CD4-positive, alpha-beta T cell (primary cell): ENCODE measurements around the gene ESR2. TPM values are rescaled to one million over a fixed set of nuclear protein-coding genes. Genes with fewer than 3 reads are reported as not detected.

Experiments used
- ATAC-seq: fragments of 200-7000 bp; cut with Tn5 transposase; one replicate; pipeline ENCODE4 v1.10.0; 2022; ENCODE audit warnings: mild to moderate bottlenecking; ENCODE audit not compliant: poor library complexity
- CTCF ChIA-PET: fragments of 350-600 bp; sonication (Branson Sonifier 250); formaldehyde crosslinking; loops from one replicate; lab custom pipeline; 2021; ENCODE audit warnings: antibody characterized with exemption, inconsistent platforms; lab: Charles Lee
- POLR2A ChIA-PET: fragments of 350-600 bp; sonication (Branson Sonifier 250); formaldehyde crosslinking; loops from one replicate; lab custom pipeline; 2021; ENCODE audit warnings: antibody characterized with exemption, inconsistent platforms; lab: Charles Lee
- DNase-seq, 14 experiments: peaks; one replicate each; pipeline ENCODE4 v3.0.0-alpha.2; 2013 to 2020; ENCODE audit warnings: mixed read lengths in 2 of 14
- H3K27ac ChIP-seq, 2 donors: one replicate each; pipeline versions ENCODE4 v1.5.1 to v1.7.0; 2013; ENCODE audit warnings: low read length in 2 of 2, low read depth in 1 of 2, mild to moderate bottlenecking in 1 of 2
- H3K27me3 ChIP-seq, 2 experiments: 1 replicate in 1 of 2; 2 replicates in 1 of 2; pipeline versions ENCODE4 v1.6.1 to v1.7.0; 2013; ENCODE audit warnings: low read length in 2 of 2, control low read depth in 1 of 2, mild to moderate bottlenecking in 1 of 2, moderate library complexity in 1 of 2; ENCODE audit not compliant: insufficient read depth in 2 of 2, control insufficient read depth in 1 of 2
- H3K36me3 ChIP-seq: one replicate; pipeline ENCODE4 v1.6.1; 2013; ENCODE audit warnings: low read length, control low read depth; ENCODE audit not compliant: insufficient read depth
- H3K4me1 ChIP-seq: one replicate; pipeline ENCODE4 v1.6.1; 2013; ENCODE audit warnings: low read length, control low read depth; ENCODE audit not compliant: insufficient read depth
- H3K4me3 ChIP-seq: one replicate; pipeline ENCODE4 v1.5.1; 2013; ENCODE audit warnings: mild to moderate bottlenecking, low read length, moderate library complexity
- H3K9me3 ChIP-seq, 2 experiments: 1 replicate in 1 of 2; 2 replicates in 1 of 2; pipeline versions ENCODE4 v1.6.1 to v1.7.0; 2013; ENCODE audit warnings: low read length in 2 of 2, mild to moderate bottlenecking in 2 of 2, control low read depth in 1 of 2, moderate library complexity in 1 of 2; ENCODE audit not compliant: control insufficient read depth in 1 of 2, insufficient read depth in 1 of 2
- H3K27ac Mint-ChIP-seq: one replicate; pipeline ENCODE4 v1.8.0; 2020; ENCODE audit warnings: mixed read lengths
- H3K27me3 Mint-ChIP-seq: one replicate; pipeline ENCODE4 v1.8.0; 2021; ENCODE audit warnings: mixed read lengths
- H3K36me3 Mint-ChIP-seq: one replicate; pipeline ENCODE4 v1.8.0; 2021; ENCODE audit warnings: low read depth, mixed read lengths
- H3K4me1 Mint-ChIP-seq: one replicate; pipeline ENCODE4 v1.8.0; 2021; ENCODE audit warnings: low read depth, mixed read lengths
- H3K4me3 Mint-ChIP-seq: one replicate; pipeline ENCODE4 v1.8.0; 2020; ENCODE audit warnings: mild to moderate bottlenecking, mixed read lengths
- H3K9me3 Mint-ChIP-seq: one replicate; pipeline ENCODE4 v1.8.0; 2020; ENCODE audit warnings: mixed read lengths
- CTCF ChIP-seq: fragments of 200-600 bp; IDR thresholded peaks from one replicate; pipeline ENCODE4 v1.8.0; 2022; ENCODE audit warnings: antibody characterized with exemption, mild to moderate bottlenecking
- intact Hi-C, 2 experiments: fragments of 100-400 bp; cut with DNase I in 1 of 2; cut with micrococcal nuclease in 1 of 2; formaldehyde crosslinking; loops; one replicate each; pipeline versions ENCODE4 v1.15.1 to v1.9.0; 2023 to 2025; cut with DNase I, micrococcal nuclease
- total RNA-seq, 174 experiments: library from RNA in 2 of 174; stranded (reverse) in 2 of 174; gene quantifications; one replicate each; pipeline ENCODE4 v1.2.3 and lab custom pipeline; 2021 to 2026

ESR2 gene
- total RNA-seq, 2 experiments from 2014 or later: 0.08 TPM; not detected in 1

DNA sequence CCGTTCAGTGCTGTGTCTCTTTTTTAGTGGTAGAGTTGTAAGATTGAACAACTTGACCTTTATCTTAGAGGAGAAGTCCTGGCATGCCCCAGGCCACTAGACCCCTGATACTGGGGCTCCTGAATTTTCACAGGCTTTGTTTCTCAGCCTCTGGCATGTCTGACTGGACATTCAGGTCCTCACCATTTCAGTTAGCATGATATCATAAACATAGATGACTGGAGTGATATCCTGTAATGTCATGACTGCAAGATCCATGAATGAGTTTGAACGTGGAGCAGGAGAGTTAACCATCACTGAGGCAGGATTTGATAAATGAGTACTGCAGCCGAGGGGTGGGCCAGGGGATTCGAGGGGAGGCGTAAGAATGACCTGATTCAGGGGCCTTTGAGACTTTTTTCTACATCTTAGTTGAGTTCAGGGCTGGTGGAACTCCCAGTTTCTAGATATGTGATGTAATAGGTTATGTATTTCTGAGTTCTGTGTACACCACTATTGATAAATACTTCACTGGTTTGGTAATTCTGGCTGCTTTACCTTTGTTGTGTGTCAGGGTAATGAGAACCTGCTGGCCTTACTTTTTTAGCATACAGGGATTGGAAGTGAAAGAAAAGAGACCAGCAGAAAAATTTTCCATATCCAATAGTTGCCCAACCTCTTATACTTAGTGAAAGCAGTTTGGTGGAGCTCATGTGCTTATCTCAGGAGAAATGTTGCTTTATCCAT lies 224.4 kb downstream of the ESR2 start:
- no peak overlapping the region for H3K27ac ChIP-seq
- intact Hi-C loops: no loop called here
- H3K4me1 Mint-ChIP-seq: no peaks in the 10 kb centered on the region
- no peak for ATAC-seq
- no peak for TF ChIP-seq CTCF
- no peak overlapping the region for H3K4me3 ChIP-seq
- H3K9me3 ChIP-seq: no peaks in the 10 kb centered on the region
- POLR2A ChIA-PET: no interaction called here
- no peak overlapping the region for H3K27ac Mint-ChIP-seq
- H3K27me3 Mint-ChIP-seq: no peaks in the 10 kb centered on the region
- peaks cover 90% of the 10 kb centered on the region for H3K36me3 ChIP-seq
- no peaks in the 10 kb centered on the region for H3K4me1 ChIP-seq
- H3K36me3 Mint-ChIP-seq: peaks cover 95% of the 10 kb centered on the region
- CTCF ChIA-PET: interaction anchor here (0.6 kb wide), 1 partner anchor 1013 kb away, joined by 3 read pairs; no protein-coding TSS in a partner anchor
- H3K4me3 Mint-ChIP-seq: no peak overlapping the region
- no peaks in the 10 kb centered on the region for H3K9me3 Mint-ChIP-seq
- no peaks in the 10 kb centered on the region for H3K27me3 ChIP-seq
- no peak for DNase-seq

DNA sequence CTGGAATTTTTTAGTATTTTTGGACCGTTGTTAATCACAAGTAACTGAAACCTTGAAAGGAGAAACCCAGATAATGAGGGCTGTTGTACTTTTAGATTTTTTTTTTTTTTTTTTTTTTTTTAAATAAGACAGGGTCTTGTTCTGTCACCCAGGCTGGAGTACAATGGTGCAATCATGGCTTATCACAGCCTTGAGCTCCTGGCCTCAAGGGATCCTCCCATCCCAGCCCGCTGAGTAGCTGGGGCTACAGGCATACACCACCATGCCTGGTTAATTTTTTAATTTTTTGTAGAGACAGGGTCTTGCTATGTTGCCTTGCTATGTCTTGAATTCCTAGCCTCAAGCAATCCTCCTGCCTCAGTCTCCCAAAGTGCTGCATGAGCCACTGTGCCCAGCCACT lies 229.7 kb downstream of the ESR2 start:
- ChIA-PET POLR2A (no interaction called here), CTCF (no interaction called here)
- H3K9me3 Mint-ChIP-seq: no peaks in the 10 kb centered on the region
- H3K27me3 ChIP-seq: no peaks in the 10 kb centered on the region
- H3K36me3 ChIP-seq: peaks cover 68% of the 10 kb centered on the region
- no peaks in the 10 kb centered on the region for H3K27me3 Mint-ChIP-seq
- no peak for TF ChIP-seq CTCF
- H3K4me3 ChIP-seq: no peak overlapping the region
- H3K36me3 Mint-ChIP-seq: peaks cover 77% of the 10 kb centered on the region
- H3K27ac Mint-ChIP-seq: no peak overlapping the region
- ATAC-seq: no peak
- no peak for DNase-seq
- H3K27ac ChIP-seq: no peak overlapping the region
- no peaks in the 10 kb centered on the region for H3K4me1 ChIP-seq
- no peaks in the 10 kb centered on the region for H3K9me3 ChIP-seq
- no peaks in the 10 kb centered on the region for H3K4me1 Mint-ChIP-seq
- no peak overlapping the region for H3K4me3 Mint-ChIP-seq
- intact Hi-C loops: no loop called here

DNA sequence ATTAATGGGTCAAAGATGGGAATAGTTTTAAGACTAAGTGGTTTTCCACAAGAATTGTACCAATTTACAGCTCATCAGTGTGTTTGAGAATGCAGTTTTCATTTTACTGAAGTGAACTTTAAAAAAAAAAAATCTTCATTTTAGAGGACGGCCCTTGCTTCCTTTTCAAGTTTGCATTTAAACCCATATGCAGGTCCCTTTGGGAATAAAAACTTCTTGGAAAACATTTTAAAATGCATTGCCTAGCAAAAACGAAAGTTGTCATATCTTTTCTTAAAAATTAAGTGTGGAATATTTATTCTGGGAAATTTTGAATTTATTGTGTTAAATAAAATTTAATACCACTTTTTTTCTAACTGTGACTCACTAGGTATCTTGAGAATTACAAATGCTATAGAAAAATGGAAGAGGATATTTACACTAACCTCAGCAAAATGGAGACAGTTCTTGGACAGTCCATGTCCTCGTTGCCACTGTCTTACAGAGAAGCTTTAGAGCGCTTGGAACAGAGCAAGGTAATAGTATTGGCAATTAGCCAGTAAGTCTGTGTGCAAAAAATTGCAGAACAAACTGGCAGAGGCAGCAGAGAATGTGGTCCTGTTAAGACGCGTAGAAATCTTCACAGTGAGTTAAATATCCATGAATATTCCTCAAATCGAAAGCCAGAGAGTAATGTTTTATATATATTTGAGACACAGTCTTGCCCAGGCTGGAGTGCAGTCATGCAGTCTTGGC lies 231.6 kb downstream of the ESR2 start:
- Histone ChIP-seq H3K9me3 (no peaks in the 10 kb centered on the region), H3K36me3 (peaks cover 66% of the 10 kb centered on the region), H3K27ac (no peak overlapping the region), H3K4me1 (no peaks in the 10 kb centered on the region), H3K27me3 (no peaks in the 10 kb centered on the region), H3K4me3 (no peak overlapping the region)
- intact Hi-C loops: no loop called here
- TF ChIP-seq CTCF: no peak
- DNase-seq: no peak
- no peaks in the 10 kb centered on the region for H3K4me1 Mint-ChIP-seq
- no peak overlapping the region for H3K4me3 Mint-ChIP-seq
- H3K36me3 Mint-ChIP-seq: peaks cover 78% of the 10 kb centered on the region
- H3K9me3 Mint-ChIP-seq: no peaks in the 10 kb centered on the region
- no peaks in the 10 kb centered on the region for H3K27me3 Mint-ChIP-seq
- ChIA-PET POLR2A (interaction anchor here (0.8 kb wide), 1 partner anchor 10 kb away, joined by 3 read pairs; no protein-coding TSS in a partner anchor), CTCF (no interaction called here)
- H3K27ac Mint-ChIP-seq: no peak overlapping the region
- no peak for ATAC-seq
